ENCODE results near the gene CRY1.
"Not testable (repeated sequence)": the region's sequence is repeated elsewhere in the genome, so short reads cannot be mapped to it uniquely, and the experiment has no call there.

CRY1 gene

DNA sequence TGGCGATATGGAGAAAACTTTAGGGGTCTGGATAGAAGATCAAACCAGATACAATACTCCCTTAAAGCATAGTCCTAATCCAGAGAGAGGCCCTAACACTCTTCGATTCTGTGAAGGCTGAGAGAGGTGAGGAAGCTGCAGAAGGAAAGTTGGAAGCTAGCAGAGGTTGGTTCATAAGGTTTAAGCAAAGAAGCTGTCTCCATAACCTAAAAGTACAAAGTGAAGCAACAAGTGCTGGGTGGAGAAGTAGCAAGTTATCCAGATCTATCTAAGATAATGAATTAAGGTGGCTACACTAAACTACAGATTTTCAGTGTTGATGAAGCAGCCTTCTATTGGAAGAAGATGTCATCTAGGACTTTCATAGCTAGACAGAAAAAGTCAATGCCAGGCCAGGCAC lies 81.8 kb downstream of the CRY1 start:
- FAIRE-seq, result no peak

GRCh38 chr12:107007411-107007810 lies 85.9 kb downstream of the CRY1 start:
- FAIRE-seq (no peak), DNase-seq (ENCODE audit: low spot score) (no peak)

More for the DNA sequence above, 81.8 kb downstream of the CRY1 start:
- no peak for DNase-seq (ENCODE audit: low spot score)

- FAIRE-seq; DNase-seq (ENCODE audit: low spot score): not testable (repeated sequence)
These were observed 90.7 kb downstream of the CRY1 start for GRCh38 chr12:107002665-107003064.

GRCh38 chr12:106999446-106999845 lies 93.9 kb downstream of the CRY1 start:
- FAIRE-seq (no peak), DNase-seq (ENCODE audit: low spot score) (no peak)

DNA sequence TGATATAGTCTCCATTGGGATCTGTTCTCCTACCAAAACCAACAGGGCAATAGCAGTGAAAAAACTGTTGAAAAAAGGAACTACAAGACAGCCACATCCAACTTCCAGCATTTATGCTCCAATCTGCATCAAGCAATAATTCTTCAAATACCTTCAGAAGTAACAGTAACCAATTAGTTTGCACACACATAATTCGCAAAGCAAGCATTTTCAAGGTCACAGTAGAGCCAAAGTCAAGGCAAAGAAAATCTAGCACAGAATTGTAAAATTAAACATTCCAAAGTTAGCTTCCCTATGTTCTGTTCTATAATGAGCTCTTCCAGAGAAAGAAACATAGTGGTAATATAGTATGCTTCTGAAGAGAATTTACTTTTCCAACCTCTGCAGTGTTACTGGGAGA lies 95.4 kb downstream of the CRY1 start:
- DNase-seq (ENCODE audit: low spot score) (no peak), FAIRE-seq (no peak)

DNA sequence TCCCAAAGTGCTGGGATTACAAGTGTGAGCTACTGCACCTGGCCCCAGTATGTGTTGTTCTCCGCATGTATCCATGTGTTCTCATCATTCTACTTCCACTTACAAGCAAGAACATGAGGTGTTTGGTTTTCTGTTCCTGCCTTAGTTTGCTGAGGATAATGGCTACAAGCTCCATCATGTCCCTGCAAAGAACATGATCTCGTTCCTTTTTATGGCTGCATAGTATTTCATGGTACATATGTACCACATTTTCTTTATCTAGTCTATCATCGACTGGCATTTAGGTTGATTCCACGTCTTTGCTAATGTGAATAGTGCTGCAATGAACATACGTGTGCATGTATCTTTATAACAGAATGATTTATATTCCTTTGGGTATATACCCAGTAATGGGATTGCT lies 97.2 kb downstream of the CRY1 start:
- not testable (repeated sequence) for FAIRE-seq; DNase-seq (ENCODE audit: low spot score)

GRCh38 chr12:106994579-106995220 lies 98.6 kb downstream of the CRY1 start:
- DNase-seq (ENCODE audit: low spot score), result no peak
- no peak for FAIRE-seq

- DNase-seq (ENCODE audit: low spot score), result no peak
- FAIRE-seq, result no peak
These were observed 105.5 kb downstream of the CRY1 start for GRCh38 chr12:106987846-106988245.

DNA sequence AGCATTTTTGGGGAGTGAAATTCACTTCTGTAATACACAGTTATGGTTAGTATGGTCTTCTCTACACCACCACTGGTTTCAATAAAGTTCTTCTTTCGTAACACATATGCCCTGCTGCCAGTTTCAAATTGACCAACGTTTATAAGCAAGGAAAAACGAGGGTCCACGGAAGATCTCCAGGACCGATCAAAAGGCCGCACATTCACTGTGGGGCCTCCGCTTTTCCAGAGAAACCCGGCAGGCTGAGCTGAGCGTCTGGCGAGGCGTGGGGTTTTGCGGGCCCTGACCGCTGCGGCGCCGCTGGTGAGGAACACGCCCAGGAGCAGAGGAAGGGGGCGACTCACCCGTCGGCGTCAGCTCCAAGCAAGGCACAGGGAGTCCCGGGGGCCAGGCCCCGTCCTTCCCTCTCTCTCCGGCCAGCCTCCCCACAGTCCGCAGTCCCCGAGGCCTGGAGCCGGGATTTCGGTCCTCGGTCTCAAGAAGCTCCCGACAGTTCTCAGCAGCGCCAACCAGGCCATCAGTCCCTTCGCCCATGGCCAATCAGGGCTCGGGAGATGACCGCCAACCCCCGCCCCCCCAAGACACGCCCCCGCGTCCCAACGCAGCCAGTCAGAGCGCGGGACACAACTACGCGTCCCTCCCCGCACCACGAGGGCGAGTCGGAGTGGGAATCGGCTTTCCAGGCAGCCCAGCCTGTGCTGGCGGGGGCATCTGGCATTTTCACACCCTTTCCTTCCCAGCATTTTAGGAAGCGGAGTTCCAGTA lies 106.5 kb downstream of the CRY1 start, which contains the start of gene MTERF2:
Gene MTERF2 (minus strand): TSS at position 522 of the 765 bp plus-strand sequence. CDS start 8,432 bp downstream, outside the sequence.
- FAIRE-seq, result no peak
- peak; percentile 93 for DNase-seq (ENCODE audit: low spot score)

DNA sequence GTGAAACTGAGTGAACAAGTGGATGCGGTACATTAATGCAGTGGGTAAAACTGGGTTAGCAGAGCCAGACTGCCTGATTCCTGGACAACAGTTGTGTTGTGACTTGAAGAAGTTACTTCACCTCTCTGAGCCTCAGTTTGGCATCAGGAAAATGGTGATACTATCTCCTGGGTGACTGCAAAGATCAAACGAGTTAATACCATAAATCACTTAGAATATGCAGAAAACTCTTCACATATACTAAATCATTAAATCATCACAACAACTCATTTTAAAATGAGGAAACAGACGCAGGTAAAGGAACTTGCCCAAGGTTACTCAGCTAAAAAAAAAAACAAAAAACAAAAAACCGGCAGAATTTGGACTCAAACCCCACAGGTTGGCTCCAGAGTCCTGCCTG lies 107.2 kb downstream of the CRY1 start:
- DNase-seq (ENCODE audit: low spot score), result no peak
- no peak for FAIRE-seq

GRCh38 chr12:106985479-106985878 lies 107.9 kb downstream of the CRY1 start:
- DNase-seq (ENCODE audit: low spot score), result no peak
- no peak for FAIRE-seq

DNA sequence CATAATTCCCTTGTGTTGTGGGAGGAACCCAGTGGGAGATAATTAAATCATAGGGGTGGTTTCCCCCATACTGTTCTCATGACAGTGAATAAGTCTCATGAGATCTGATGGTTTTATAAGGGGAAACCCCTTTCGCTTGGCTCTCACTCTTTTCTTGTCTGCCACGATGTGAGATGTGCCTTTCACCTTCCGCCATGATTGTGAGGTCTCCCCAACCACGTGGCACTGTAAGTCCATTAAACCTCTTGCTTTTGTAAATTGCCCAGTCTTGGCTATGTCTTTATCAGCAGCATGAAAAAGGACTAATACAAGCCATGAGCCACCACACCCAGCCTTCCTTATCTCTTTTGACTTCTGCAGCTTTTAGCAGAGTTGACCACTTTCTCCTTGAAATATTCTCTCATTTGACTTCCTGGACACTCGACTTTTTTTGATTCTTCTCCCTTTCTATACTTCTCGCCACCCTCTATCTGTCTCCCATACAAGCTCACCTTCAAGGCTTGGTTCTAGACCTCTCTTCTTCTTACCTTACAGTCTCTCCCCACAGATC lies 108.7 kb downstream of the CRY1 start:
- DNase-seq (ENCODE audit: low spot score) (no peak), FAIRE-seq (no peak)

- FAIRE-seq (no peak), DNase-seq (ENCODE audit: low spot score) (no peak)
These were observed 111.1 kb downstream of the CRY1 start for GRCh38 chr12:106982229-106982628.

GRCh38 chr12:106981788-106982187 lies 111.6 kb downstream of the CRY1 start:
- FAIRE-seq (no peak), DNase-seq (ENCODE audit: low spot score) (no peak)

DNA sequence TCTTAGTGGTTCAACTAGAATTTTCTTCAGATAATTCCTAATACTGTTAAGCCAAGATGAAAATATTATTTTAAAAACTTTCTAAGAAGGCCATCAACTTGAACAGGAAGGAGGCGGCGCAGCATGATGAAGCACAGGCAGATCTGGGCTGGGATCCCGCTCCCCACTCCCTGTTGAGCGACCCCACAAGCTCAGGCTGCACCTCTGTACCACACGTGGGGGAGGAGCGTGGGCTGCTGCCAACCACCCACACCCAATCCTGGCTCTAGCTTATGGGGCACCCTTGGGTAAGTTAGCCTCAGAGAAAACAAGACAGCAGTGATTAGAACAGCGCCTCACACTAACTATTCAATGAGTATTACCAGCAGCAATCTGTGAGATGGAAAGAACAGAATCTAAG lies 112.4 kb downstream of the CRY1 start:
- FAIRE-seq (no peak), DNase-seq (ENCODE audit: low spot score) (no peak)

GRCh38 chr12:106978035-106978800 lies 115.1 kb downstream of the CRY1 start:
- no peak for FAIRE-seq
- DNase-seq (ENCODE audit: low spot score), result no peak

DNA sequence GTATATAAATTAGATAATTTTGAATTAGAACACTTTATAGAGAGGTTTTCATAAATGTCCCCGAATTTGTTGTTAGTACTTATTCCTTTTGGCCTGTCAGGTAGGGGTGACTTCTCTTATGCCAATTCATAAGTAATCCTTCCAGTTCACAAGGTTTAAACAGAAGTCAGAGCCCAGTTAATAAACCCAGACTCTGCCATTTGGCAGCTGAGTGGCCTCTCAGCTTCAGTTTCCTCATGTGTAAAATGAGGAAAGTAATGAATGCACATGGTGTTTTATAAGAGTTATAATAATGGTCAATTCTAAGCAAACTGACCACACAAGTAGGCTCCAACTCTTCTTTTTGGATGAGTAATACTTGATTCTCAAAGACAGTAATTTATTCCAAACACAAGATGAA lies 116.7 kb downstream of the CRY1 start:
- no peak for FAIRE-seq
- DNase-seq (ENCODE audit: low spot score), result no peak

GRCh38 chr12:106975993-106976658 lies 117.2 kb downstream of the CRY1 start:
- FAIRE-seq (no peak), DNase-seq (ENCODE audit: low spot score) (no peak)

- no peak for FAIRE-seq
These were observed 118.3 kb downstream of the CRY1 start for GRCh38 chr12:106975098-106975497.

GRCh38 chr12:106974511-106974910 lies 118.8 kb downstream of the CRY1 start:
- no peak for DNase-seq (ENCODE audit: low spot score)
- FAIRE-seq, result no peak

More at GRCh38 chr12:106975098-106975497, 118.3 kb downstream of the CRY1 start:
- no peak for DNase-seq (ENCODE audit: low spot score)

GRCh38 chr12:106973545-106973944 lies 119.8 kb downstream of the CRY1 start:
- DNase-seq (ENCODE audit: low spot score), result no peak
- no peak for FAIRE-seq

Data from urothelium cell line (cell line).